Measurements from ENCODE around the gene SLCO3A1. TPM values are rescaled to one million over a fixed set of nuclear protein-coding genes. Genes with fewer than 3 reads are reported as not detected.
"Not testable (repeated sequence)": the region's sequence is repeated elsewhere in the genome, so short reads cannot be mapped to it uniquely, and the experiment has no call there.

SLCO3A1 gene
- total RNA-seq, 1 donor from 2014 or later: 25.9 TPM

DNA sequence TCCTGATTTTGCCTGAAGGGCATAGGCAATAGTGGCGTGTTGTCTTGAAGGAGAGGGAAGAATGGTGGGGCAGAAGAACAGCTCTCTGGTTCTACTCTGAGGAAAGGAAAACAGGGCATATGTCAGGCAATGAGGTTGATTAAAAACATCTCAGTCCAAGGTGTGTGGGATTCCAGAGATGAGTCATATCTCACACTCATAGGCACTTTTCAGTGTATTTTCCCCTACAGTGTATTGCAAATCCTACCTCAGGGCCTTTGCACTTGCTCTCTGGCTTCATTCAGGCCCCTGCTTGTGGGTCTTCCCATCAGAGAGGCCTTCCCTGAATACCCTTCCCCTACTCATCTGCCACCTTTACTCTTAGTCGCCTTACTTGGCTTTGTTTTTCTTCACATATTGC is 107.8 kb downstream of the SLCO3A1 start:
- DNase-seq (ENCODE audit: low spot score): no peak

- DNase-seq (ENCODE audit: low spot score): not testable (repeated sequence)
Measured at GRCh38 chr15:91963747-91964146, 110.2 kb downstream of the SLCO3A1 start.

GRCh38 chr15:91965501-91966193 is 112.1 kb downstream of the SLCO3A1 start:
- DNase-seq (ENCODE audit: low spot score): no peak

DNA sequence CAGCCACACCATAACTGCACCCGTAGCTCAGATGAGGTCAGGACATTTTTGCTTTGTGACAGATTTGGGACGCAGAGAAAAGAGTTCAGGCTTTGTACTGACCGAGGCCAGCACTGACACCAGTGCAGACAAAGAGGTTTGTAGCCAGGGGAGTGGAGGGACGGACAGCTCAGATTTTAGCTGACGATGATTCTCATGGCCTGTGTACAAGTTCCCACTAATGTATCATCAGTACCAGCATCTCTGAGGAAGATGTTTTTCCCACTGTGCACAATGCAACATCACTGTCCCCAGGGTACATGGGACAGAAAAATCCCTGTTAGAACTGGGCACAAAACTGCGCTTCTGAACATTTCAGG is 112.7 kb downstream of the SLCO3A1 start:
- no peak for DNase-seq (ENCODE audit: low spot score)

DNA sequence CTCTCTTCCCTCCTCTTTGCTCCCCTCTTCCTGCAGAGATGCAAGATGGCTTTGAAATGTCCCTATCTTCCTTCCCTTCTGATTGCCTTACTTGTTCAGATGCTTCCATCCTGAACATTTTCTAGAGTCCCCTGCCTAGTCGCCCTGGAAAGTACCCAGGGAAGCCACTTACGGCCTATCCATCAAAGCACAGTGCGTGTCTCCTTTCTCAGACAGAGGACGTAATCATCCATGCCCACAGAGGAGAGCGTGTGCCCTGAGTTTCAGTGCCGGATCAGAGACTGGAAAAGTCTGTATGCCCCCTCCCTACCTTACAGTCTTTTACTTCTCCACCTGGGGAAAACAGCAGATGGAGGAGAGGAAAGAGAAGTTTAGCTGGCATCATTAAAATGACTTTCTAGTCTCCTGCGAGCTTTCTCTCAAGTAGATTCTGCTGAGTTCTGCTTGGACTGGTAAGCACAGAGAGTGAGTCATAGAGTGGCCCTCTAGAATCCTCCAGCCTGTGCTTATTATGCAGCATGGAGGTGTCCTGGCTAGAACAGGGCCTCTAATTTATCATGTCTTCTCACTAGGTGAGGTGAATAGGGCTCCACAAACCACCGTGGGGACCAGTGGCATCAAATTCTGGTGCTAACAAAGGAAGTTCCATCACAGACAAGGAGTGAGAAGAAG is 114.6 kb downstream of the SLCO3A1 start:
- DNase-seq (ENCODE audit: low spot score): no peak

- no peak for DNase-seq (ENCODE audit: low spot score)
Measured at GRCh38 chr15:91968610-91969009, 115.1 kb downstream of the SLCO3A1 start.

- DNase-seq (ENCODE audit: low spot score): no peak
Measured at GRCh38 chr15:91970142-91970541, 116.6 kb downstream of the SLCO3A1 start.

GRCh38 chr15:91973481-91973880 is 120.0 kb downstream of the SLCO3A1 start:
- no peak for DNase-seq (ENCODE audit: low spot score)

- no peak for DNase-seq (ENCODE audit: low spot score)
Measured at GRCh38 chr15:91974321-91974720, 120.8 kb downstream of the SLCO3A1 start.

DNA sequence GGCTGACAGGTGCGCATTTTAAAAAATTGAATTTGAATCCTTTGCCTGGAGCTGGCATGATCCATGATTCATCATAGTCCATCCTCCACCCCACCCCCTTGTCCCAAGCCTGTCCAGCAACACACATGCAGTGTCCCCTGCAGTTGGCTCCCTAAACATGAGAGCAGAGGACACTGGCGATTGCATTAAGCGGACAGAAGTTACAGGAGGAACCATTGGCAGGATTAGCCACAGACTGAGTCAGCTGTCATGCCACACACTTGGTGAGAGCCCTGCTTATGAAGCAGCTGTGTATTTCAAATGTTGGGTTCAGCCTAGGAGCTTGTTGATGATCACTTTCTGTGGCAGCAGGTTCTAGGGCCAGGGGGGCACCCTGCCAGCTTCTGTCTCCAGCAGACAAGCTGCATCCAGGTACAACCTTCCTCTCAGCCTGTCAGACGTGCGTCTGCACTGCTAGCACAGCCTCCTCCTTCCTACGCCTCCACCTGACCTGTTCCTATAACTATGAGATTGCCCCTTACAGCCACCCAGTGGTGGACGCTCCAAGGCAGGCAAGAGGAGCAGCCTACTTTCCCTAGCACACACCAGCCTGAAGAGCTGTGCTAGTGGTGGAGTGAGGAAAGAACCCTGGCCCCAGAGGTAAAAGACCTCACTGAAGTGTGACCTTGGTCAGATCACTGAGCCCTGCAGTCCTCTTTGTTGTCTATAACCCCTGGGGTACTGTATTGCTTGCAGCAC is 121.9 kb downstream of the SLCO3A1 start:
- no peak for DNase-seq (ENCODE audit: low spot score)

DNA sequence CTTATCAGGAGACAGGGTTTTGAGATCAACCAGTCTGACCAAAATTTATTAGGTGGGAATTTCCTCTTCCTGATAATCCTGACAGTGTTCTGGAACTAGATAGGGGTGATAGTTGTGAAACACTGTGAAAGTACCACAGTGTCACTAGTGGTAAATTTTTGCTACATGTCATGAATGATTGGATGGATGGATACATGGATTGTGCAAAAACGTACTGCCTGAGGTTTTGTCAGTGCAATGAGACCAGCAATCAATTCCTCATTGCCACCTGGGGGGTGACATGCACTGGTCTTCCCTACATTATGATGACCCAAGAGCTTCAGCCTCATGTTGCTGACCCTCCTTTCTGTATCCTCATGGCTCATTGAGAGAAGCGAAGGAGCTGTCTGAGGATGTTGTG is 123.5 kb downstream of the SLCO3A1 start:
- DNase-seq (ENCODE audit: low spot score): no peak

GRCh38 chr15:91980502-91981267 is 127.2 kb downstream of the SLCO3A1 start:
- DNase-seq (ENCODE audit: low spot score): no peak

GRCh38 chr15:91981821-91982800 is 128.6 kb downstream of the SLCO3A1 start:
- DNase-seq (ENCODE audit: low spot score): no peak

GRCh38 chr15:91983729-91984340 is 130.3 kb downstream of the SLCO3A1 start:
- no peak for DNase-seq (ENCODE audit: low spot score)

DNA sequence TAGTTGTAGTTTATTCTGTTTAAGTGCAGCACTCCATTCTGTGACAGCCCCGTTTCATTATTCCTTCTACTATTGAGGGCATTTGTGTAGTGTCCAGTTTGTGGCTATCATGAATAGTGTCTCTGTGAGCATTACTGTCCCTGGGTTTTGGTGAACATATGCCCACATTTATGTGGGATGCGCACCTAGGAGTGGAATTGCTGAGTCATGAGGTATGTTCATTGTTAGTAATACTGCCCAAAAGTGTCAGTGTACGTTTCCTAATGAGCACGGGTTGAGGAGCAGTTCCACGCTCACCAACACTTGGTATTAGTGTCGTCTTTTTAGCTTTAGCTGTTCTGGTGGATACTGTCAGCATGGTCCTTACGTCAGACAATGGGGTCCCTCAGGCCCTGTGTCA is 131.8 kb downstream of the SLCO3A1 start:
- DNase-seq (ENCODE audit: low spot score): no peak

DNA sequence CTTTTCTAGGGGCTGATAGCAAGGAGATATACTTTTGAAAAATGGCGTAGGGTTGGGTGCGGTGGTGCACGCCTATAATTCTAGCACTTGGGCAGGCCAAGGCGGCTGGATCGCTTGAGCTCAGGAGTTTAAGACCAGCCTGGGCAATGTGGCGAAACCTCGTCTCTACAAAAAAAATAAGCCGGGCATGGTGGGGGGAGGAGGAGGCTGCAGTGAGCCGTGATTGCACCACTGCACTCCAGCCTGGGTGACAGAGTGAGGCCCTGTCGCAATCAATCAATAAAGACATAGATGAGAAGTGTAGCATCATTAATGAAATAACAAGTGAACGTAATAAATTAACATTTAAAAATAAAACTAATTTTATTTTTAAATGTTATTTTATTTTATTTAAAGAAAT is 134.6 kb downstream of the SLCO3A1 start:
- no peak for DNase-seq (ENCODE audit: low spot score)

- DNase-seq (ENCODE audit: low spot score): no peak
Measured at GRCh38 chr15:91988655-91989054, 135.1 kb downstream of the SLCO3A1 start.

DNA sequence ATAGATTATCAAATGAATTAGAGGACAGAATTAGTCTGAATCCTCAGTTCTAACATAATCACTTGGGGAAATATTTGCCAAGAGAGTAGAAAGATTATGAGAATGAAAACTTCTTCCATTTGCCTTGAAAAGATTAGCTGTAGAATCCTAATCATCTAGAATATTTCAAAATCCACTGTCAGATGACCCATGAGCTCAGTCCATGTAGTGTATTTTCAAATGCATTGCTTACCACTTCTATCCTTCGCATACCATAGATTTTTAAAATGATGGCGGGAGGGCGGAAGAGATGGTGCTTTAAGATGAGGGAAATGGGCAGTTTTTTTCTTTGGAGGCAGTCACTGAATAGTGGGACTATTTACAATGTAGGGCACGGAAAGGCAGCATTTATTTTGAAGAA is 136.3 kb downstream of the SLCO3A1 start:
- DNase-seq (ENCODE audit: low spot score): no peak

GRCh38 chr15:91992945-91993344 is 139.4 kb downstream of the SLCO3A1 start:
- DNase-seq (ENCODE audit: low spot score): no peak

- no peak for DNase-seq (ENCODE audit: low spot score)
Measured at GRCh38 chr15:91995146-91995545, 141.6 kb downstream of the SLCO3A1 start.

Measured in mesenteric fat pad (tissue), 1 donor.